Neuronal stem cell (in vitro differentiated cells): ENCODE measurements around the gene CARMIL1.

Source experiments
- DNase-seq: peaks from one replicate; pipeline ENCODE4 v3.0.0-alpha.2; 2013; ENCODE audit warnings: low spot score
- H2AFZ ChIP-seq: one replicate; pipeline ENCODE4 v1.6.1; 2013; ENCODE audit warnings: mild to moderate bottlenecking, low read length, inconsistent platforms
- H2AK5ac ChIP-seq: 2 replicates; pipeline ENCODE4 v1.6.1; 2013; ENCODE audit warnings: low read depth, mild to moderate bottlenecking, inconsistent platforms, low read length, moderate library complexity, mixed read lengths
- H2BK120ac ChIP-seq: 2 replicates; pipeline ENCODE4 v1.6.1; 2013; ENCODE audit warnings: low read depth, mild to moderate bottlenecking, inconsistent platforms, low read length, moderate library complexity, mixed read lengths
- H2BK12ac ChIP-seq: one replicate; pipeline ENCODE4 v1.6.1; 2013; ENCODE audit warnings: low read length, inconsistent platforms
- H2BK15ac ChIP-seq: 2 replicates; pipeline ENCODE4 v1.6.1; 2013; ENCODE audit warnings: mild to moderate bottlenecking, low read length, inconsistent platforms, mixed read lengths
- H2BK5ac ChIP-seq: one replicate; pipeline ENCODE4 v1.6.1; 2013; ENCODE audit warnings: inconsistent platforms, mild to moderate bottlenecking, low read length, moderate library complexity
- H3K14ac ChIP-seq: one replicate; pipeline ENCODE4 v1.6.1; 2013; ENCODE audit warnings: low read length, inconsistent platforms
- H3K18ac ChIP-seq: 2 replicates; pipeline ENCODE4 v1.6.1; 2013; ENCODE audit warnings: low read length, inconsistent platforms
- H3K23ac ChIP-seq: 2 replicates; pipeline ENCODE4 v1.6.1; 2013; ENCODE audit warnings: low read depth, mild to moderate bottlenecking, mixed read lengths, low read length, inconsistent platforms; ENCODE audit not compliant: poor library complexity
- H3K27ac ChIP-seq: replicated peaks from 3 replicates; pipeline ENCODE4 v1.5.1; 2013; ENCODE audit warnings: low read length, inconsistent platforms
- H3K27me3 ChIP-seq, 3 experiments: 2 replicates each; pipeline ENCODE4 v1.6.1; 2013; ENCODE audit warnings: low read length in 3 of 3, mild to moderate bottlenecking in 2 of 3, inconsistent platforms in 1 of 3, low read depth in 1 of 3, mixed read lengths in 1 of 3, moderate library complexity in 1 of 3; ENCODE audit not compliant: control insufficient read depth in 3 of 3, insufficient read depth in 3 of 3
- H3K36me3 ChIP-seq, 2 donors: replicated peaks in 1 of 2; 2 replicates each; pipeline ENCODE4 v1.6.1; 2013; ENCODE audit warnings: low read length in 2 of 2; ENCODE audit not compliant: control insufficient read depth in 2 of 2, insufficient read depth in 2 of 2
- H3K4ac ChIP-seq: 2 replicates; pipeline ENCODE4 v1.6.1; 2013; ENCODE audit warnings: inconsistent platforms, mild to moderate bottlenecking, low read length, moderate library complexity
- H3K4me1 ChIP-seq, 2 donors: 1 replicate in 1 of 2; 2 replicates in 1 of 2; pipeline ENCODE4 v1.6.1; 2013; ENCODE audit warnings: low read length in 2 of 2, low read depth in 1 of 2; ENCODE audit not compliant: control insufficient read depth in 2 of 2, insufficient read depth in 1 of 2
- H3K4me2 ChIP-seq: one replicate; pipeline ENCODE4 v1.6.1; 2013; ENCODE audit warnings: mild to moderate bottlenecking, low read length, inconsistent platforms; ENCODE audit not compliant: insufficient read depth, poor library complexity, severe bottlenecking
- H3K4me3 ChIP-seq, 2 donors: 2 replicates each; pipeline ENCODE4 v1.5.1; 2013; ENCODE audit warnings: low read length in 2 of 2, mild to moderate bottlenecking in 2 of 2, inconsistent platforms in 1 of 2, moderate library complexity in 1 of 2
- H3K79me1 ChIP-seq: one replicate; pipeline ENCODE4 v1.6.1; 2013; ENCODE audit warnings: low read depth, mild to moderate bottlenecking, inconsistent platforms, low read length, moderate library complexity
- H3K9ac ChIP-seq: one replicate; pipeline ENCODE4 v1.6.1; 2013; ENCODE audit warnings: mild to moderate bottlenecking, low read depth, low read length, inconsistent platforms; ENCODE audit not compliant: poor library complexity
- H3K9me3 ChIP-seq, 2 donors: replicated peaks in 1 of 2; 2 replicates each; pipeline versions ENCODE3 to v1.6.1; 2013; ENCODE audit warnings: low read length in 2 of 2, mild to moderate bottlenecking in 2 of 2, inconsistent platforms in 1 of 2, low read depth in 1 of 2, mixed read lengths in 1 of 2, moderate library complexity in 1 of 2; ENCODE audit not compliant: control insufficient read depth in 2 of 2, insufficient read depth in 1 of 2
- H4K8ac ChIP-seq: one replicate; pipeline ENCODE4 v1.6.1; 2013; ENCODE audit warnings: low read depth, mild to moderate bottlenecking, inconsistent platforms, low read length, moderate library complexity
- H4K91ac ChIP-seq: one replicate; pipeline ENCODE4 v1.6.1; 2013; ENCODE audit warnings: low read length, low read depth, mild to moderate bottlenecking, inconsistent platforms; ENCODE audit not compliant: poor library complexity
- WGBS, 2 donors: extraction: QIAGEN DNeasy Blood & Tissue Kit; methylation state at CpG; one replicate each; pipeline ENCODE4 v1.1.7; 2013; ENCODE audit warnings: missing lambda C conversion rate in 2 of 2, mixed read lengths in 1 of 2; ENCODE audit not compliant: insufficient read length in 2 of 2, insufficient replicate concordance in 1 of 2; ENCODE audit errors: extremely low coverage in 2 of 2; 5-methylcytosine and 5-hydroxymethylcytosine counted together

CARMIL1 gene

DNA sequence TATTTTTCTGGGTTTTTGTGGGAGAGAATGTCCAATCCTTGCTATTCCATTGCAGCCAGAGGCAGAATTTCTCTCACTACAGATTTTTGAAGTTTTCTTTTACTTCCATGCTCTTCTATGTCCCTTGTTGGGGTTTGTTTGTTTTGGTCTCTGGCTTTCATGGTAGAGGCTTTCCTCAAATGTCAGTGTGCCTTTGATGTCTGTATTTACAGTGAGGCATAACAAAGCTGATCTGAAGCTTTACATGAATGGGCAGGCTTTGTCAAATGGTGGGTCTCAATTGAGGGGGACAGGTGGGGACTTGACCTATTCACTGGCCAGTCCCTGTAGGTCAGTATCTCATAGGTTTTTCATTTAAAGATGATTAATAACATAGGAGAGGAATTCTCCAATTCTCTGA, 8.6 kb upstream of the CARMIL1 start:
- Histone ChIP-seq H2AFZ (no peak overlapping the region), H3K4me1 (no peaks in the 10 kb centered on the region), H3K27me3 (peaks cover 0 to 5% (median 0%) of the 10 kb centered on the region in 3 experiments), H3K27ac (no peak overlapping the region), H4K8ac (no peak overlapping the region), H2BK120ac (no peak overlapping the region), H4K91ac (no peak overlapping the region), H3K79me1 (no peaks in the 10 kb centered on the region), H2BK12ac (no peak overlapping the region), H3K4me2 (no peak overlapping the region), H3K9ac (no peak overlapping the region), H3K23ac (no peak overlapping the region), H3K4ac (no peak overlapping the region), H3K4me3 (no peak overlapping the region), H3K9me3 (no peaks in the 10 kb centered on the region), H3K14ac (no peak overlapping the region), H2BK5ac (no peak overlapping the region), H2BK15ac (no peak overlapping the region), H3K18ac (no peak overlapping the region), H3K36me3 (no peaks in the 10 kb centered on the region), H2AK5ac (no peak overlapping the region)
- no peak for DNase-seq

- no peaks in the 10 kb centered on the region for H3K36me3 ChIP-seq
- WGBS, 2 donors: no CpG with 5 or more reads among the region's 1 CpG
- no peak overlapping the region for H2AFZ ChIP-seq
- H3K9ac ChIP-seq: no peak overlapping the region
- no peak overlapping the region for H2BK12ac ChIP-seq
- no peak overlapping the region for H2BK15ac ChIP-seq
- no peak overlapping the region for H3K4ac ChIP-seq
- H3K27me3 ChIP-seq: peaks cover 0 to 5% (median 3%) of the 10 kb centered on the region in 3 experiments
- no peak for DNase-seq
- H3K9me3 ChIP-seq: no peaks in the 10 kb centered on the region
- no peak overlapping the region for H3K27ac ChIP-seq
- H2BK120ac ChIP-seq: no peak overlapping the region
- no peak overlapping the region for H3K18ac ChIP-seq
- H3K4me1 ChIP-seq: peaks cover 3 to 25% of the 10 kb centered on the region in 2 donors
- H3K4me3 ChIP-seq: no peak overlapping the region
- H3K4me2 ChIP-seq: no peak overlapping the region
- H4K91ac ChIP-seq: no peak overlapping the region
- no peaks in the 10 kb centered on the region for H3K79me1 ChIP-seq
- no peak overlapping the region for H3K23ac ChIP-seq
- H4K8ac ChIP-seq: no peak overlapping the region
- no peak overlapping the region for H2AK5ac ChIP-seq
- H2BK5ac ChIP-seq: no peak overlapping the region
- no peak overlapping the region for H3K14ac ChIP-seq
These were observed 3.7 kb upstream of the CARMIL1 start for GRCh38 chr6:25275436-25275835.

GRCh38 chr6:25277386-25277785, 1.8 kb upstream of the CARMIL1 start:
- Histone ChIP-seq H3K23ac (no peak overlapping the region), H2AK5ac (no peak overlapping the region), H3K18ac (no peak overlapping the region), H3K27me3 (peaks cover 0 to 3% (median 2%) of the 10 kb centered on the region in 3 experiments), H3K4me3 (no peak overlapping the region), H2AFZ (peak overlapping the region; percentile 53), H3K36me3 (no peaks in the 10 kb centered on the region), H3K9ac (no peak overlapping the region), H3K79me1 (no peaks in the 10 kb centered on the region), H2BK12ac (no peak overlapping the region), H4K8ac (no peak overlapping the region), H2BK120ac (no peak overlapping the region), H4K91ac (no peak overlapping the region), H3K27ac (no peak overlapping the region), H3K4ac (no peak overlapping the region), H3K14ac (no peak overlapping the region), H3K4me1 (peaks cover 5 to 31% of the 10 kb centered on the region in 2 donors), H2BK15ac (no peak overlapping the region), H3K4me2 (no peak overlapping the region), H2BK5ac (no peak overlapping the region), H3K9me3 (no peaks in the 10 kb centered on the region)
- no peak for DNase-seq
- no CpG with 5 or more reads among the region's 1 CpG for WGBS, 2 donors

DNA sequence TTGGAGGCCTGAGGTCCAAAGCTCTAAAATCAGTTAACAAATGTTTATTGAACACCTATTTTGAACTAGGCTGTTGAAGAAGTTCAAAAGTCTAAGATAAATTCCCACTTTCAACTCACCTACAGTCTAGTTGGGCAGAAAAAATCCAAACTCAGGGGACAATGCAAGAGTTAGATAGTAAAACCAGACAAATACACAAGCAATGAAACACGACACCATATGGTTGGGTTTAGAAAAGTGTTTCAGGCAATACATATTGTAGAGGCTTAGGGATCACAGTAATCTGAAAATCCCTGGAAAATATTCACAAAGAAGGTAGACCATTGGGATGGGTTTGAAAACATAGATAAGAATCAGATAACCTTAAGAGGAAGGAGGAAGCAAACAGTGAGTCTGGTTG, 1.3 kb upstream of the CARMIL1 start:
- Histone ChIP-seq H3K4ac (no peak overlapping the region), H3K27me3 (peaks cover 0 to 3% (median 0%) of the 10 kb centered on the region in 3 experiments), H3K9ac (no peak overlapping the region), H3K9me3 (no peaks in the 10 kb centered on the region), H2BK5ac (no peak overlapping the region), H4K91ac (no peak overlapping the region), H3K79me1 (no peaks in the 10 kb centered on the region), H4K8ac (no peak overlapping the region), H3K27ac (no peak overlapping the region), H2BK12ac (no peak overlapping the region), H2AFZ (peak overlapping the region; percentile 100), H3K4me2 (no peak overlapping the region), H3K23ac (no peak overlapping the region), H3K36me3 (no peaks in the 10 kb centered on the region), H2BK15ac (no peak overlapping the region), H3K14ac (no peak overlapping the region), H2BK120ac (no peak overlapping the region), H3K18ac (no peak overlapping the region), H3K4me1 (peaks cover 5 to 31% of the 10 kb centered on the region in 2 donors), H3K4me3 (peak overlapping the region in 1 of 2 donors; percentile 74), H2AK5ac (no peak overlapping the region)
- DNase-seq: no peak
- no CpG with 5 or more reads among the region's 1 CpG for WGBS, 2 donors
